HuH-7.5 (cell line): ENCODE results near the gene ANKRD44.
"Not testable (repeated sequence)": the region's sequence is repeated elsewhere in the genome, so short reads cannot be mapped to it uniquely, and the experiment has no call there.

ENCODE experiments used
- DNase-seq: peaks from one replicate; pipeline ENCODE4 v3.0.0; 2011; ENCODE audit warnings: low spot score

The ANKRD44 gene

GRCh38 chr2:197310271-197310985 is at the start of gene ANKRD44:
Gene ANKRD44, minus strand, starts transcription at chr2:197310780. Its CDS starts 176 bp downstream, at chr2:197310604.
- DNase-seq, result peak; percentile 91

- no peak for DNase-seq
Observed at GRCh38 chr2:197359859-197360258, 49.3 kb upstream of the ANKRD44 start.

GRCh38 chr2:197358931-197359330 is 48.4 kb upstream of the ANKRD44 start:
- DNase-seq, result no peak

GRCh38 chr2:197357986-197358385 is 47.4 kb upstream of the ANKRD44 start:
- DNase-seq, result no peak

- DNase-seq, result no peak
Observed at GRCh38 chr2:197356136-197356535, 45.6 kb upstream of the ANKRD44 start.

GRCh38 chr2:197354169-197354558 is 43.6 kb upstream of the ANKRD44 start:
- DNase-seq, result no peak

GRCh38 chr2:197353393-197354168 is 43.0 kb upstream of the ANKRD44 start:
- no peak for DNase-seq

GRCh38 chr2:197349699-197350098 is 39.1 kb upstream of the ANKRD44 start:
- DNase-seq, result no peak

- DNase-seq, result no peak
Observed at GRCh38 chr2:197348721-197349360, 38.3 kb upstream of the ANKRD44 start.

- DNase-seq, result no peak
Observed at GRCh38 chr2:197345846-197346370, 35.3 kb upstream of the ANKRD44 start.

GRCh38 chr2:197343968-197344367 is 33.4 kb upstream of the ANKRD44 start:
- not testable (repeated sequence) for DNase-seq

GRCh38 chr2:197340591-197340990 is 30.0 kb upstream of the ANKRD44 start:
- no peak for DNase-seq

- no peak for DNase-seq
Observed at GRCh38 chr2:197339496-197340220, 29.1 kb upstream of the ANKRD44 start.

- no peak for DNase-seq
Observed at GRCh38 chr2:197339016-197339415, 28.4 kb upstream of the ANKRD44 start.

GRCh38 chr2:197332641-197333040 is 22.1 kb upstream of the ANKRD44 start:
- DNase-seq, result no peak

- DNase-seq, result no peak
Observed at GRCh38 chr2:197328461-197328860, 17.9 kb upstream of the ANKRD44 start.

- DNase-seq, result no peak
Observed at GRCh38 chr2:197327472-197328098, 17.0 kb upstream of the ANKRD44 start.

- DNase-seq, result no peak
Observed at GRCh38 chr2:197327073-197327471, 16.5 kb upstream of the ANKRD44 start.

GRCh38 chr2:197324801-197325200 is 14.2 kb upstream of the ANKRD44 start:
- DNase-seq, result no peak

- DNase-seq, result no peak
Observed at GRCh38 chr2:197322724-197323720, 12.4 kb upstream of the ANKRD44 start.
